ENCODE results near the gene TADA2B. TPM values are rescaled to one million over a fixed set of nuclear protein-coding genes. Genes with fewer than 3 reads are reported as not detected.
A peak's percentile ranks its signal among the peaks of the same experiment; 100 is the strongest.

Gene TADA2B
- total and polyA plus RNA-seq, 3 donors from 2014 or later, result 34.5 to 47.6 (median 42.2) TPM

DNA sequence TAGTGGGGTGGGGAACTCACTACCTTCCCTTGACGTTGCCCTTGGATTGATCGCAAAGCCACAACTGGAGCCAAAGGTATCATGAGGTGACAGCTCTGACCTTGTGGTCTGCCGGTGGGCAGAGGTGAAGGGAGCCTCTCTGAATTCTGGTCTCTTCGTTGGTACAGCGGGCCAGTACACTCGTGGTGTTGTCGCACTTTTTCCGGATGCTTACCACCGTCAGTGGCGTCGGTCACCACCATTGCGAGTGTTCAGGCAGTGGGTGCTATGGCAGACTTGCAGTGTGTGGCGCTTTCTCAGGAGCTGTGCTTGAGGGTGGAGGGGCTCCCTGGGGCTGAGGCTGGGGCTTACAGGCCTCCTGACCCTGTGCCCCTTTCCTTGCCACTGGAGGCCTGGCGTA is 29.9 kb downstream of the TADA2B start:
- Histone ChIP-seq H3K36me3 (ENCODE audit: low read depth, missing control alignments) (no peaks in the 10 kb centered on the region), H3K4me3 (no peak overlapping the region), H3K27ac (no peak overlapping the region), H3K4me1 (peaks cover 13% of the 10 kb centered on the region), H3K9me3 (no peaks in the 10 kb centered on the region), H3K27me3 (no peaks in the 10 kb centered on the region)
- WGBS, 2 donors, result 86 to 96% methylated on average over 14 of the region's 14 CpGs
- TF ChIP-seq, protein P1, sequence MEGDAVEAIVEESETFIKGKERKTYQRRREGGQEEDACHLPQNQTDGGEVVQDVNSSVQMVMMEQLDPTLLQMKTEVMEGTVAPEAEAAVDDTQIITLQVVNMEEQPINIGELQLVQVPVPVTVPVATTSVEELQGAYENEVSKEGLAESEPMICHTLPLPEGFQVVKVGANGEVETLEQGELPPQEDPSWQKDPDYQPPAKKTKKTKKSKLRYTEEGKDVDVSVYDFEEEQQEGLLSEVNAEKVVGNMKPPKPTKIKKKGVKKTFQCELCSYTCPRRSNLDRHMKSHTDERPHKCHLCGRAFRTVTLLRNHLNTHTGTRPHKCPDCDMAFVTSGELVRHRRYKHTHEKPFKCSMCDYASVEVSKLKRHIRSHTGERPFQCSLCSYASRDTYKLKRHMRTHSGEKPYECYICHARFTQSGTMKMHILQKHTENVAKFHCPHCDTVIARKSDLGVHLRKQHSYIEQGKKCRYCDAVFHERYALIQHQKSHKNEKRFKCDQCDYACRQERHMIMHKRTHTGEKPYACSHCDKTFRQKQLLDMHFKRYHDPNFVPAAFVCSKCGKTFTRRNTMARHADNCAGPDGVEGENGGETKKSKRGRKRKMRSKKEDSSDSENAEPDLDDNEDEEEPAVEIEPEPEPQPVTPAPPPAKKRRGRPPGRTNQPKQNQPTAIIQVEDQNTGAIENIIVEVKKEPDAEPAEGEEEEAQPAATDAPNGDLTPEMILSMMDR (IDR thresholded peaks at IDR 0.05), result no peak
- no peak for TF ChIP-seq POLR2A (IDR thresholded peaks at IDR 0.05)
- intact Hi-C loops (cut with DNase I; ENCODE audit: low total_unique reads), result no loop called here
- DNase-seq, result no peak

DNA sequence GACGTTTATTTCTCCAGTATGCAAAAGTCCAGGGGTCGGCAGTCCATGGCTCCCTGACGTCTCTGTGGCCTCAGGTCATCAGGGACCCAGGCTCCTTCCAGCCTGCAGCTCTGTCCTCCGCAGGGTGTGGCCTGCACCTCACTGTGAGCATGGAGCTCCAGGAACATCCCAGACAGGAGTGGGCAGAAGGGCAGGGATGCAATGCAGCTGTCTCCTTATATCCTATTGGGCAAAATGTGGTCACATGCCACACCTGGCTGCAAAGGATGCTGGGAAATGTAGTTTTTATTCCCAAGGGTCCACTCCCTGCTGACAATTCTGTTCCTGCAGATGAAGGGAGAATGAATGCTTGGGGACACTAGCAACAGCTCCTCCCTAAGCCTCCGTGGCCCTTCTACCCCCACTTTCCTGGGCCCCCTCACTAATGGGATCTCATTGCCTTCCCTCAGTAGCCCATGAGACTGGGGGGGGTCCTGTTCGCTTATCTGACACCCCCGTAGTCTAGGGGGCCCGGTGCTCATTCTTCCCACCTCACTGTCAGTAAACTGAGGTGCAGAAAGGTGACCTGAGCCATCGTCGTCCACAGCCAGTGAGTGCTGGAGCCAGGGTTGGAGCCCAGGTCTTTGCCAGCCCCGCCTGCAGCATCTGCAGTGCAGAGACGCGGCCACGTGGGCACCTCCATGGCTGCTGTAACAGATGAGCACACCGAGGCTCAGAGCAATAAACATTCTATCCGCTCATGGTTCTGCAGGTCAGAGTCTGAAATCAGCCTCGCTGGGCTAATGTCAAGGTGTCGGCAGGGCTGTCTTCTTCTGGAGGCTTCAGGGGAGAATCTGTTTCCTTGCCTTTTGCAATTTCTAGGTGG is 30.6 kb downstream of the TADA2B start:
- DNase-seq, result peak; percentile 66

DNA sequence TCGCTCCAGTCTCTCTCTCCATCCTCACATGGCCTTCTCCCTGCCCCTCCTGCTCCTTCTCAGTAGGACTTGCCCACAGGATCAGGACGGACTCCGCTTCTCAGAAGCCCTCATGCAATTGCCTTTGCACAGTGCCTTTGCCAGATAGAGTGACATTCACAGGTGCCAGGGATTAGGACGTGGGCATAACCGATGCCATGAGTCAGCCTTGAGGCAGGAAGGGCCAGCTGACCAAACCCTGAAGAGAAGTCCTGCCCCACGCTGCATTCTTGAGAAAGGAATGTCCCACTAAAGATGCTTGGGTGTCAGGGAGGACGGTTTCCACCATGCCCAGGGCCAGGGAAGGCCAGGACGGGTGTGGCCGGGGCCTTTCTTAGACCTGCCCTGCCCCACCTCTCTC is 31.3 kb downstream of the TADA2B start:
- no peak for TF ChIP-seq POLR2A (IDR thresholded peaks at IDR 0.05)
- TF ChIP-seq, protein P1 (IDR thresholded peaks at IDR 0.05), result no peak
- Histone ChIP-seq H3K9me3 (no peaks in the 10 kb centered on the region), H3K4me1 (peaks cover 5% of the 10 kb centered on the region), H3K36me3 (ENCODE audit: low read depth, missing control alignments) (no peaks in the 10 kb centered on the region), H3K27me3 (no peaks in the 10 kb centered on the region), H3K4me3 (no peak overlapping the region), H3K27ac (no peak overlapping the region)
- intact Hi-C loops (cut with DNase I; ENCODE audit: low total_unique reads), result no loop called here
- WGBS, 2 donors, result 92 to 94% methylated on average over 8 to 9 of the region's 9 CpGs
- DNase-seq, result no peak

More for the DNA sequence above, 30.6 kb downstream of the TADA2B start:
- no peaks in the 10 kb centered on the region for H3K9me3 ChIP-seq
- no peak overlapping the region for H3K4me3 ChIP-seq
- no peaks in the 10 kb centered on the region for H3K27me3 ChIP-seq
- H3K36me3 ChIP-seq (ENCODE audit: low read depth, missing control alignments), result no peaks in the 10 kb centered on the region
- no peak for TF ChIP-seq POLR2A (IDR thresholded peaks at IDR 0.05)
- TF ChIP-seq, protein P1 (IDR thresholded peaks at IDR 0.05), result no peak
- peaks cover 12% of the 10 kb centered on the region for H3K4me1 ChIP-seq
- intact Hi-C loops (cut with DNase I; ENCODE audit: low total_unique reads), result no loop called here
- H3K27ac ChIP-seq, result no peak overlapping the region
- 83 to 86% methylated on average over 15 to 17 of the region's 18 CpGs for WGBS, 2 donors

DNA sequence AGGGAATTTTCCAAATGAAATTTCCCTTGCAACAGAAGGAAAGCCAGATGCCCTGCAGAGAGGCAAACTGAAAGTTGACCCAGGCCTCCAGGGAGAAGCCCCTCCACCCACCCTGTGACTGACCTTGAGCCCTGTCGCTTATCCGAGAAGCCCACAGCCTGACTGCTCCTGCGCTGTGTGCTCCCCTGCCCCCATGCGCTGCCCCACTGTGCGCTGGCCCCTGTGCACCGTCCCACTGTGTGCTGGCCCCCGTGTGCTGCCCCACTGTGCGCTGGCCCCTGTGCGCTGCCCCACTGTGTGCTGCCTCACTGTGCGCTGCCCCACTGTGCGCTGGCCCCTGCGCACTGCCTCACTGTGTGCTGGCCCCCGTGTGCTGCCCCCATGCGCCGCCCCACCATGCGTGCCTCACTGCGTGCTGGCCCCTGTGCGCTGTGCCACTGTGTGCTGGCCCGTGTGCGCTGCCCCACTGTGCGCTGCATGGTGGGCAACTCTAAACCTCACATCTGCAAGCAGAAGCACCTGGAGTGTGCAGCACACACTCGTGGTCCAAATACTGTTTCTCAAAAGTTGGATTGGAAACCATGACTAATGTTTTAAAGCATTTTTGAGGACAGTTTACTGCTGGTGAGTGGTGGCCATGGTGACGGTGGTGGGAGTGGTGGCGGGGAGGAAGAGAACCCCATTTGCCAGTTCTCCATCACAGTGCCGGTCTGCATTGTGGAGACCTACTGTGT is 33.0 kb downstream of the TADA2B start:
- Histone ChIP-seq H3K27me3 (no peaks in the 10 kb centered on the region), H3K4me3 (no peak overlapping the region), H3K27ac (no peak overlapping the region), H3K36me3 (ENCODE audit: low read depth, missing control alignments) (no peaks in the 10 kb centered on the region), H3K4me1 (no peaks in the 10 kb centered on the region), H3K9me3 (no peaks in the 10 kb centered on the region)
- DNase-seq, result no peak
- intact Hi-C loops (cut with DNase I; ENCODE audit: low total_unique reads), result no loop called here
- TF ChIP-seq POLR2A (IDR thresholded peaks at IDR 0.05), result no peak
- TF ChIP-seq, protein P1 (IDR thresholded peaks at IDR 0.05), result no peak
- 75 to 85% methylated on average over 23 to 25 of the region's 25 CpGs for WGBS, 2 donors

All from testis (tissue), 3 donors.